ENCODE data around the gene FBXO48.

The FBXO48 gene

GRCh38 chr2:68435615-68436014, 31.5 kb downstream of the FBXO48 start:
- DNase-seq (ENCODE audit: low spot score), result no peak

DNA sequence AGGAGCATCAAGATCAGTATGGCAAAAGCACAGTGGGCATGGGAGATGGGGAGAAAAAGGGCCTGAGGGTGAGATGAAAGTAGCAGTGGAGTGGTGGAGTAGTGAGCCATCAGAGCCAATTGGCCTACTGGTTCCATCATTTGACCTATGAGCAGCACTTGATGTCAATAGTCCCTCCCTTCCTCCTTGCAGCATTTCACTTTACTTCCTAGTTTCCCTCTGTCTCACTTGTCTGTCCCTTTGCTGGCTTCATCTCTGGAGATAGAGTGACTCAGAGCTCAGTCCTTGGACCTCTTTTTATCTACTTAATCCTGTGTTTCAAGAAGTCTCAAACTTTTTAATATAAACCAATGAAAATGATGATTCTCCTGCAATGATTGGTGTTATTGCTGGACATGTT, 32.1 kb downstream of the FBXO48 start:
- no peak for DNase-seq (ENCODE audit: low spot score)

DNA sequence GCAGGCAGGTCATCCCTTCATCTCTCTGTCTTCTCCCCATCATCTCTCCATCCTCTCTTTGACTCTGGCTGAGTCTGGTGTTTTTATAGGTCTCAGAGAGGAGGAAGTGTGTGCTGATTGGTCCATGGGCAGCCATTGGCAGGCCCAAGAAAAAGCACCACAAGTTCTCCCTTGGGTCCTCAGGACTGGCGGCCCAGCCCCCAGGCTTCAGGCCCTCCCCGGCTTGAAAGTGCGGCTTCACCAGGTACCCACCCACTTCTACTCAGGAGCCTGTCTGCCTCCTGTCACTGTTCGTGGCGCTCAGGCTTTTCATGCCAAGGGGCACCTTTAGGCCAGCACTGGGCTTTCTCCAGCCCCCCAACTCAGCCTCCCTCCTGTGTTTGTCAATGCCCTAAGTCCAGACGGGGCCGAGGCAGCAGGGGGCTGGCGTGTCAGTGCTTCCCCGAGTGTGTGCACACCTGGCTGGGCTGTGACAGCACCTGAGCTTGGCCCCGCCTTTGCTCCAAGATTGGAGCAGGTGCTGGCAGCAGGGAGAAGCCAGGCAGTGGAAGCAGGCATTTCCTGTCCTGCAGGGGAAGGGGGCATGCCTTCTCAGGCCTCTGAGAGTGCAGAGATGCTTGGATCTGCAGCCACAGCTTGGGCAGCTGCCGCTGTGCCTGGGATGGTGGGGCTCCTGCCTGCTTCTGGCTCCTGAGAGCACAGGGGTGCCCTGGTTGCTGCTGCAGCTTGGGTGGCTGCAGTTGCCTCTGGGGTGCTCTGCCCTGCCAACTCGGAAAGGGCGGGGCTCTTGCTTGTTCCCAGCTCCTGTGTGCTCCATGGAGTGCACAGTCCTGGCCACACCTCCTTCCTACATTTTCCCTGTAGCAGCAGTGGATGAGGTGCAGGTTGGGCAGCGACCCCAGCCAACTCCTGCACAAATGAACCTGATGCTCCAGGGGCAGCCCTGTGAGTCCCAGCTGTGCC, 34.1 kb downstream of the FBXO48 start:
- DNase-seq (ENCODE audit: low spot score), result no peak

DNA sequence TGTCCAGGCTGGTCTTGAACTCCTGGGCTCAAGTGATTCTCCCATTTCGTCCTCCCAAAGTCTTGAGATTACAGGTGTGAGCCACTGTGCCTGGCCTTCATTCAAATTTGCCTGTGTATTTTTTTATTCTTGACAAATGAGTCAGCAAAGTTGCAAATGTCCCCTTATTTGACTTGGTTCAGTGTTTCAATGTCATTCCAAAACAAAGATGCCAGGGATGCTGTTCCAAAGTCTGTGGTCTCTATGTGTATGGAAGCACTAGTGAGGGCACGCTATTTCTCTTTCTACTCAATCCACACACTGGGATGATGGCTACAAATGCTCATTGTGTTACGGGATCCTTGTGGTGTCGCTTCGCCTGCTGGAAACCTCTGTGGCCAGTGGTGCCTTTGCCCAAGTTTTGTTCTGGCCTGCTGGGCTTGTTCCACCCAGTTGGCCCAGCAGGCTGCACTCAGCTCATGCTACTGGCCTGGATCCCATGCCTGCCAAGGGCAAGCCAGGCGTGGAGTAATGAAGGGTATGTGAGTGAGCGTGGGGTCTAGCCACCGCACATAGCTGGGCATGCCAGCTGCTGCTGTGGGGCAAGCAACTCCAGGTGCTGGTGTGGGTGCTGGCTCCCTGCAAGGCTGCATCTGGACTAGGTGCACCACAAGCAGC, 35.6 kb downstream of the FBXO48 start:
- no peak for DNase-seq (ENCODE audit: low spot score)

DNA sequence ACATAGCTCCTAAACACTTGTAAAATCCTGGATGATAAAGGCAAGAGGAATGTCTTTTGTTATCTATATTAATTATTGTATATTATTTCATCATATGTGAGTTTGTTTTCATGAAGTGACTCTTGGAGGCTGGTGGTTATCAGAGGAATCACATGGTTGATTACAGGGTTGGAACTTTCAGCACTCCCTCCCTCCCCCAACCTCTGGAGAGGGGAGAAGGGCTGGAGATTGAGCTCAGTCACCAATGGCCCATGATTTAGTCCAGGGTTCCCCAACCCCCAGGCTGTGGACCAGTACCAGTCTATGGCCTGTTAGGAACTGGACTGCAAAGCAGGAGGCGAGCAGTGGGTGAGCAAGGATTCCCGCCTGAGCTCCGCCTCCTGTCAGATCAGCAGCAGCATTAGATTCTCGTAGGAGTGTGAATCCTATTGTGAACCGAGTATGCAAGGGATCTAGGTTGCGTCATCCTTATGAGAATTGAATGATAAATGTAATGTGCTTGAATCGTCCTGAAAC, 37.7 kb downstream of the FBXO48 start:
- no peak for DNase-seq (ENCODE audit: low spot score)

DNA sequence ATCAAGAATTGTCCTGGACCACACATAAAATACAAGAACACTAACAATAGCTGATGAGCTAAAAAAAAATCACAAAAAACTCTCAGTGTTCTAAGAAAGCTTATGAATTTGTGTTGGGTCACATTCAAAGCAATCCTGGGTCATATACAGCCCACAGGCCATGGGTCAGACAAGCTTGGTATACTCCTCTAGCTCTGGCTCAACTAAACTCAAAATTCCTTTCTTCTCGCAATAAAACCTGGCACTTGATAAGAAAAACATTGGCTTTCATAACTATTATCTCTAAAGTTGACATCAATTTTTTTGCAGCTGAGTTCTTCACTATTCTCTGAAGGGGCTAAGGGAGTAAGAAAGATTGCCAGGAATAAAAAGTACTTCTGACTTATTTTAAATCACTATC, 38.3 kb downstream of the FBXO48 start:
- no peak for DNase-seq (ENCODE audit: low spot score)

DNA sequence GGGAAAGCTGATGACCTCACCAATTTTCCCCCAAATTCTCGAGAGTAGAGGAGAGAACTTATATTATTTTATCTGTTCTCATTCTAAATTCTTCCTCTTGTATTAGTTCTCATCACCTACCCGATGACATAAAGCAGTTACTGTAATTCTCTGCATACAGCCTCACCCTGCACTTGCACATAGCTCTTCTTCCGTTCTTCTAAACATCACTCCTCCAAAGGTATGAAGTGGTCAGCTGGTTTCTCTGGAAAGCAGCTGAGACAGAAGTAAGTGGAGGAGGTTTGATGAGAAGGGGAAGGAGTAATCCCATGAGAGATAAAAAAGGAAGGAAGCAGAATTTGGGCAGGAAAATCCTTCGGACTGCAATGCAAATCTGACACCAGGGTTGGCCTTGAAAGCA, 39.0 kb downstream of the FBXO48 start:
- DNase-seq (ENCODE audit: low spot score), result no peak

DNA sequence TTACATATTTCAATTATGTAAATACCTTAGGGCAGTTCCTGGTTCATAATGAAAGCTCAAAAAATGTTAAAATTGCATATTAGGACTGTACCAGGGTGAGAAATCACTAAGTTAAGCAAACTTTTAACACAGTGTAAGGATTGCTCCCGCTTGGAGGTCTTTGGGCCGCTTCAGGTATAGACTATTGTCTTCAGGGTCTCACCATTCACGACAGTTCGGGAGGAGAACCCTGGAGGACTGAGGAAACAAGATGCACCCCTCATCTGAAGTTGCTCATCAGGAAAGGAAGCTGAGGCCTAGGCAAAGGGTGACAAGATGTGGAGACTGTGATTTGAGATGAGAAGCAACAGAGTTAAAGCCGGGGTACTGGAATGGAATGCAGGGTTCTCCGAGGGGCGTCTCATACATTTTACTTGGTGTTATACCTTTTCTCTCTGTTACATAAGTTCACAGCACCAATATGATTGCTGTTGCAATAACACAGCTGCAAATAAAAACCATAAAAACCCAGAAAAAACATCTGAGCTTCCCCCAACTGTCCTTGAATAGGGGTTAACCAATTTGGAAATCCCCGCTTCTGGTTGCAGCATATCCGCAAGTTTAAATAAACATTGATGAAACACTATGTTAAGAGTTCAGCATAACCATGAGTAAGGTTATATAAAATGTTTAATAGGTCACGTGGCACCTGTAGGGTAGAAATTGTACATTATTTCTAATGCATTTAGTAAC, 40.1 kb downstream of the FBXO48 start:
- no peak for DNase-seq (ENCODE audit: low spot score)

- DNase-seq (ENCODE audit: low spot score), result no peak
Observed at GRCh38 chr2:68426446-68426845, 40.6 kb downstream of the FBXO48 start.

GRCh38 chr2:68425503-68425902, 41.6 kb downstream of the FBXO48 start:
- no peak for DNase-seq (ENCODE audit: low spot score)

GRCh38 chr2:68423966-68424650, 43.0 kb downstream of the FBXO48 start:
- no peak for DNase-seq (ENCODE audit: low spot score)

- DNase-seq (ENCODE audit: low spot score), result no peak
Observed at GRCh38 chr2:68420254-68420910, 46.7 kb downstream of the FBXO48 start.

DNA sequence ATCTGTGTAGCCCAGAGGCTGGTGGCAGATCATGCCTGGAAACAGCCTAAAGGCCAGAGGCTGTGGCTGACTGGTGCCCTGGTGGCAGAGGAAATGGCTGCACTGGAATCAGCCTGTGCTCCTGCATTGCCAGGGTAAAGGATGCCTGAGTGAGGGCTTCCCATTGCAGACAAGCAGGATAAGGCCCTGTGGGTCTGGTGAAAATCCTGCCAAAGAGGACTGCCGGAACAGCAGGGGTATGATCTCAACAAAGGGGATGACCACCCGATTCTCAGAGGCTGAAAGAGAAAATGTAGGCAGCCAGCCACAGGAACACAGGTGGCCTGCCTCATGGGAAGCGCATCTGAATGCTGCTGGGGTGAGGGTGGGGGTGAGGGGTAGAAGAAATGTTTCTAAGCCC, 48.2 kb downstream of the FBXO48 start:
- no peak for DNase-seq (ENCODE audit: low spot score)

GRCh38 chr2:68418419-68418818, 48.7 kb downstream of the FBXO48 start:
- no peak for DNase-seq (ENCODE audit: low spot score)

GRCh38 chr2:68417926-68418325, 49.2 kb downstream of the FBXO48 start:
- no peak for DNase-seq (ENCODE audit: low spot score)

GRCh38 chr2:68416081-68416675, 50.9 kb downstream of the FBXO48 start:
- no peak for DNase-seq (ENCODE audit: low spot score)

- DNase-seq (ENCODE audit: low spot score), result no peak
Observed at GRCh38 chr2:68415521-68415920, 51.6 kb downstream of the FBXO48 start.

- DNase-seq (ENCODE audit: low spot score), result no peak
Observed at GRCh38 chr2:68414876-68415275, 52.2 kb downstream of the FBXO48 start.

DNA sequence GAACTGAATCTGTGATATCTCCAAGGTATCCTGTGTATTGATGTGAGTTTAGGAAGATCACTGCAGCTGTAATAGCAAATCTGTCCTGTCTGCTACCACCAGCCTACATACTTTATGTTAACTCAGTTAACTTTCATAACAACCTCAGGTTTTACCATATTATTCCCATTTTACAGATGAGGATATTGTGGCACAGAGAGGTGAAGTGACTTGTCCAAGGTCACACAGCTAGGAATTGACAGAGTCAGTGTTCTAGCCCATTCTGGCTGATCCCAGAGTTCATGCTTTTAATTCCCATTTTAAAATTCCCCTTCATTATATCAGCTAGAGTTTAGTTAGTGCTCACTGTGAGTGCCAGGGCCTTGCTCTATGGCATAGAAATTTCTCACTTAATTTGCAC, 52.6 kb downstream of the FBXO48 start:
- no peak for DNase-seq (ENCODE audit: low spot score)

DNA sequence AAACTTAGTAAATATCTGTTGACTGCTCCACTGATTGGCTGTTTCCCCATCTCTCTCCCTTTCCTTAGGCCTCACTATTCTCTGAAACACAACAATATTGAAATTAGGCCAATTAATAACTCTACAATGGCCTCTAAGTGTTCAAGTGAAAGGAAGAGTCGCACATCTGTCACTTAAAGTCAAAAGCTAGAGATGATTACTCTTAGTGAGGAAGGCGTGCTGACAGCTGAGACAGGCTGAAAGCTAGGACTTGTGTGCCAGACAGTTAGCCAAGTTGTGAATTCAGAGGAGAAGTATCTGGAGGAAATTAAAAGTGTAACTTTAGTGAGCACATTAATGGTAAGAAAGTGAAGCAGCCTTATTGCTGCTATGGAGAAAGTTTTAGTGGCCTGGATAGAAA, 53.6 kb downstream of the FBXO48 start:
- DNase-seq (ENCODE audit: low spot score), result no peak

All from hematopoietic multipotent progenitor cell treated with erythropoietin and hydrocortisone succinate and interleukin-3 and kit ligand, for 15 days (in vitro differentiated cells).